ENCODE data around the gene POTEJ.
"Not testable (repeated sequence)": the region's sequence is repeated elsewhere in the genome, so short reads cannot be mapped to it uniquely, and the experiment has no call there.

POTEJ gene

GRCh38 chr2:130601648-130602302 lies 9.5 kb upstream of the POTEJ start:
- DNase-seq (ENCODE audit: low read depth in 2 of 2) = not testable (repeated sequence)

GRCh38 chr2:130608276-130609001 lies 2.8 kb upstream of the POTEJ start:
- not testable (repeated sequence) for DNase-seq (ENCODE audit: low read depth in 2 of 2)

- not testable (repeated sequence) for DNase-seq (ENCODE audit: low read depth in 2 of 2)
Measured at GRCh38 chr2:130609002-130609920, 2.0 kb upstream of the POTEJ start.

- DNase-seq (ENCODE audit: low read depth in 2 of 2) = not testable (repeated sequence)
Measured at GRCh38 chr2:130610486-130610885, 754 bp upstream of the POTEJ start.

GRCh38 chr2:130628784-130629475 lies 17.7 kb downstream of the POTEJ start:
- DNase-seq (ENCODE audit: low read depth in 2 of 2) = not testable (repeated sequence)

GRCh38 chr2:130638973-130639372 lies 27.7 kb downstream of the POTEJ start:
- not testable (repeated sequence) for DNase-seq (ENCODE audit: low read depth in 2 of 2)

- not testable (repeated sequence) for DNase-seq (ENCODE audit: low read depth in 2 of 2)
Measured at GRCh38 chr2:130641688-130642087, 30.4 kb downstream of the POTEJ start.

GRCh38 chr2:130649285-130649684 lies 38.0 kb downstream of the POTEJ start:
- not testable (repeated sequence) for DNase-seq (ENCODE audit: low read depth in 2 of 2)

GRCh38 chr2:130664506-130664905 lies 53.3 kb downstream of the POTEJ start:
- not testable (repeated sequence) for DNase-seq (ENCODE audit: low read depth in 2 of 2)

- not testable (repeated sequence) for DNase-seq (ENCODE audit: low read depth in 2 of 2)
Measured at GRCh38 chr2:130665596-130665995, 54.4 kb downstream of the POTEJ start.

- DNase-seq (ENCODE audit: low read depth in 2 of 2) = not testable (repeated sequence)
Measured at GRCh38 chr2:130667516-130667915, 56.3 kb downstream of the POTEJ start.

GRCh38 chr2:130670026-130670745 lies 58.9 kb downstream of the POTEJ start:
- DNase-seq (ENCODE audit: low read depth in 2 of 2) = not testable (repeated sequence)

GRCh38 chr2:130692041-130692770 lies 81.0 kb downstream of the POTEJ start:
- not testable (repeated sequence) for DNase-seq (ENCODE audit: low read depth in 2 of 2)

GRCh38 chr2:130693474-130693873 lies 82.2 kb downstream of the POTEJ start:
- not testable (repeated sequence) for DNase-seq (ENCODE audit: low read depth in 2 of 2)

- DNase-seq (ENCODE audit: low read depth in 2 of 2) = not testable (repeated sequence)
Measured at GRCh38 chr2:130703250-130703649, 92.0 kb downstream of the POTEJ start.

Measured in stimulated activated CD8-positive, alpha-beta memory T cell treated with anti-CD3 and anti-CD28 coated beads, Interleukin-15, amount 100 ng/mL, for 4 hours (primary cell).